ENCODE measurements around the gene MOCS3. TPM values are rescaled to one million over a fixed set of nuclear protein-coding genes. Genes with fewer than 3 reads are reported as not detected.

The MOCS3 gene
- total RNA-seq, 1 donor from 2014 or later: 5.6 TPM

- no peak for DNase-seq (ENCODE audit: low spot score)
- Histone ChIP-seq H2AFZ (replicated peaks) (no peak overlapping the region), H3F3A (ENCODE audit: low read depth) (peaks cover 60% of the 10 kb centered on the region), H3K4me2 (no peak overlapping the region), H4K20me1 (ENCODE audit: low read depth) (peaks cover 7% of the 10 kb centered on the region), H3K27ac (no peak overlapping the region), H3K9me3 (ENCODE audit: low read depth) (no peaks in the 10 kb centered on the region), H3K9ac (no peak overlapping the region), H3K36me3 (peaks cover 30% of the 10 kb centered on the region), H3K79me2 (ENCODE audit: low read depth) (peaks cover 20% of the 10 kb centered on the region), H3K4me3 (no peak overlapping the region), H3K27me3 (no peaks in the 10 kb centered on the region), H3K4me1 (peaks cover 6% of the 10 kb centered on the region)
- Mint-ChIP-seq H3K36me3 (peaks cover 22% of the 10 kb centered on the region), H3K27me3 (ENCODE audit: insufficient read depth, low read depth) (peaks cover 6% of the 10 kb centered on the region), H3K4me3 (no peak overlapping the region), H3K27ac (no peak overlapping the region), H3K9me3 (peaks cover 2% of the 10 kb centered on the region), H3K4me1 (peaks cover 17% of the 10 kb centered on the region)
- TF ChIP-seq CTCF (IDR thresholded peaks at IDR 0.05) (no peak), EZH2phosphoT487 (IDR thresholded peaks at IDR 0.05) (no peak), EZH2 (IDR thresholded peaks at IDR 0.05) (no peak)
Measured at GRCh38 chr20:50933589-50933988, 25.0 kb upstream of the MOCS3 start.

GRCh38 chr20:50943069-50943468, 15.5 kb upstream of the MOCS3 start:
- H3K36me3 ChIP-seq: peaks cover 33% of the 10 kb centered on the region

GRCh38 chr20:50948132-50948785, 10.4 kb upstream of the MOCS3 start:
- H3K79me2 ChIP-seq (ENCODE audit: low read depth): peaks cover 36% of the 10 kb centered on the region
- H3K27ac Mint-ChIP-seq: no peak overlapping the region
- H3K4me1 Mint-ChIP-seq: no peaks in the 10 kb centered on the region
- H3K4me2 ChIP-seq: no peak overlapping the region
- H3F3A ChIP-seq (ENCODE audit: low read depth): no peaks in the 10 kb centered on the region
- H3K27me3 Mint-ChIP-seq (ENCODE audit: insufficient read depth, low read depth): peaks cover 3% of the 10 kb centered on the region
- H3K4me3 Mint-ChIP-seq: no peak overlapping the region
- H3K4me1 ChIP-seq: no peaks in the 10 kb centered on the region
- TF ChIP-seq CTCF (IDR thresholded peaks at IDR 0.05) (no peak), EZH2phosphoT487 (IDR thresholded peaks at IDR 0.05) (no peak), EZH2 (IDR thresholded peaks at IDR 0.05) (no peak)
- H3K4me3 ChIP-seq: no peak overlapping the region
- no peak overlapping the region for H3K27ac ChIP-seq
- H3K36me3 Mint-ChIP-seq: peaks cover 10% of the 10 kb centered on the region
- no peak overlapping the region for H3K9ac ChIP-seq
- H3K36me3 ChIP-seq: peaks cover 28% of the 10 kb centered on the region
- no peaks in the 10 kb centered on the region for H3K9me3 Mint-ChIP-seq
- H3K27me3 ChIP-seq: no peaks in the 10 kb centered on the region
- DNase-seq (ENCODE audit: low spot score): no peak
- no peaks in the 10 kb centered on the region for H3K9me3 ChIP-seq (ENCODE audit: low read depth)
- H2AFZ ChIP-seq (replicated peaks): no peak overlapping the region
- H4K20me1 ChIP-seq (ENCODE audit: low read depth): peaks cover 15% of the 10 kb centered on the region

More at GRCh38 chr20:50943069-50943468, 15.5 kb upstream of the MOCS3 start:
- TF ChIP-seq EZH2phosphoT487 (IDR thresholded peaks at IDR 0.05): no peak
- TF ChIP-seq EZH2 (IDR thresholded peaks at IDR 0.05): no peak
- no peak for TF ChIP-seq CTCF (IDR thresholded peaks at IDR 0.05)
- H3K27ac Mint-ChIP-seq: no peak overlapping the region
- Histone ChIP-seq H2AFZ (replicated peaks) (no peak overlapping the region), H3K4me1 (no peaks in the 10 kb centered on the region), H3K4me2 (no peak overlapping the region), H3K4me3 (no peak overlapping the region), H3K27ac (no peak overlapping the region), H3K79me2 (ENCODE audit: low read depth) (no peaks in the 10 kb centered on the region), H4K20me1 (ENCODE audit: low read depth) (peaks cover 4% of the 10 kb centered on the region), H3K27me3 (no peaks in the 10 kb centered on the region), H3F3A (ENCODE audit: low read depth) (peaks cover 5% of the 10 kb centered on the region), H3K9ac (no peak overlapping the region), H3K9me3 (ENCODE audit: low read depth) (no peaks in the 10 kb centered on the region)
- H3K27me3 Mint-ChIP-seq (ENCODE audit: insufficient read depth, low read depth): peaks cover 2% of the 10 kb centered on the region
- H3K4me3 Mint-ChIP-seq: no peak overlapping the region
- H3K9me3 Mint-ChIP-seq: no peaks in the 10 kb centered on the region
- H3K36me3 Mint-ChIP-seq: peaks cover 20% of the 10 kb centered on the region
- no peak for DNase-seq (ENCODE audit: low spot score)
- no peaks in the 10 kb centered on the region for H3K4me1 Mint-ChIP-seq

All from neural progenitor cell (in vitro differentiated cells).